Transverse colon (tissue), 4 donors: ENCODE data around the gene LRIG1.

ENCODE experiments used
- EP300 ChIP-seq: sonication (generic); formaldehyde crosslinking; IDR thresholded peaks from one replicate; pipeline ENCODE4 v1.6.1; 2017; ENCODE audit warnings: antibody characterized with exemption, low read depth
- POLR2AphosphoS5 ChIP-seq, 3 donors: sonication (generic); formaldehyde crosslinking; IDR thresholded peaks; one replicate each; pipeline ENCODE4 v1.6.1; 2016; ENCODE audit warnings: antibody characterized with exemption in 3 of 3
- TF ChIP-seq, protein P1 (sequence below), 5 experiments: fragments of 200-600 bp in 3 of 5; fragments of 450-650 bp in 2 of 5; sonication (generic) in 3 of 5; IDR thresholded peaks; 1 replicate in 2 of 5; 2 replicates in 3 of 5; pipeline ENCODE4 v1.5.1; 2016 to 2017; ENCODE audit warnings: antibody characterized with exemption in 5 of 5, inconsistent platforms in 3 of 5, mild to moderate bottlenecking in 2 of 5, moderate library complexity in 1 of 5

DNA sequence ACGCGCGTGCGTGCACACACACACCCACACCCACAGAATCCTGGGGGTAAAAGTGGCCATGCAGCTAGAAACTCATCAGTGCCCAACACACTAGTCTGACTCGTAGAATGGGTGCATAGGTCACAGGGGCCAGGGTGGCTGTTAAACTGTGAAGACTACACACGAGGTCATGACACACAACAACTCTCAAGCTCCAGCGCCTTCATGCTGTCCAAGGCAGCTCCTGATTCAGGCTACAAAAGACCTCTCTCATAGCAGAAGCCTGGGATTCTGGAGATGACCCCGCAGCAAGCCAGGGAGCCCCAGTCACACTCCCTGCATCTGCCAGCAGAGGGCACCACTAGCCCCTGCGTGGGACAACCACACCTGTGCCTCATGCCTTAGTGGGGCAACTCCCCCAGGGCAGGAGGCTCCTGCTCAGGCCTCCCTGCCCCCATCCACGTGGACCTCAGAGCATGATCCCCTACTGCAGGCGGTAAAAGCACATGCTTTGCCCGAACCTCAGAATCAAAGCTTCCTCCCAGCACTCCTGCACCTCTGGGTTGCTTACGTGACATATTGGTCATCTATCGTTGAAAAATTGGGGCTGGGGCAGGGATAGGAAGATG is 93.1 kb downstream of the LRIG1 start:
- TF ChIP-seq, protein P1, sequence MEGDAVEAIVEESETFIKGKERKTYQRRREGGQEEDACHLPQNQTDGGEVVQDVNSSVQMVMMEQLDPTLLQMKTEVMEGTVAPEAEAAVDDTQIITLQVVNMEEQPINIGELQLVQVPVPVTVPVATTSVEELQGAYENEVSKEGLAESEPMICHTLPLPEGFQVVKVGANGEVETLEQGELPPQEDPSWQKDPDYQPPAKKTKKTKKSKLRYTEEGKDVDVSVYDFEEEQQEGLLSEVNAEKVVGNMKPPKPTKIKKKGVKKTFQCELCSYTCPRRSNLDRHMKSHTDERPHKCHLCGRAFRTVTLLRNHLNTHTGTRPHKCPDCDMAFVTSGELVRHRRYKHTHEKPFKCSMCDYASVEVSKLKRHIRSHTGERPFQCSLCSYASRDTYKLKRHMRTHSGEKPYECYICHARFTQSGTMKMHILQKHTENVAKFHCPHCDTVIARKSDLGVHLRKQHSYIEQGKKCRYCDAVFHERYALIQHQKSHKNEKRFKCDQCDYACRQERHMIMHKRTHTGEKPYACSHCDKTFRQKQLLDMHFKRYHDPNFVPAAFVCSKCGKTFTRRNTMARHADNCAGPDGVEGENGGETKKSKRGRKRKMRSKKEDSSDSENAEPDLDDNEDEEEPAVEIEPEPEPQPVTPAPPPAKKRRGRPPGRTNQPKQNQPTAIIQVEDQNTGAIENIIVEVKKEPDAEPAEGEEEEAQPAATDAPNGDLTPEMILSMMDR (IDR thresholded peaks at IDR 0.05): peak; percentile 87 to 90 (median 89)
- TF ChIP-seq POLR2AphosphoS5 (IDR thresholded peaks at IDR 0.05): no peak
- TF ChIP-seq EP300: no peak
